ENCODE data around the gene UNC45A.
"Not testable (repeated sequence)": the region's sequence is repeated elsewhere in the genome, so short reads cannot be mapped to it uniquely, and the experiment has no call there.

The UNC45A gene

GRCh38 chr15:90915216-90915807 lies 19.8 kb upstream of the UNC45A start:
- no peak for TF ChIP-seq CTCF (conservative IDR thresholded peaks at IDR 0.05; ENCODE audit: low read length)
- DNase-seq (ENCODE audit: low read depth) = no peak
- no peak overlapping the region for H3K4me3 ChIP-seq (ENCODE audit: low read length)

- no peak for TF ChIP-seq CTCF (conservative IDR thresholded peaks at IDR 0.05; ENCODE audit: low read length)
- no peak for DNase-seq (ENCODE audit: low read depth)
- H3K4me3 ChIP-seq (ENCODE audit: low read length) = no peak overlapping the region
Measured at GRCh38 chr15:90915808-90916440, 19.2 kb upstream of the UNC45A start.

- H3K4me3 ChIP-seq (ENCODE audit: low read length) = no peak overlapping the region
- no peak for TF ChIP-seq CTCF (conservative IDR thresholded peaks at IDR 0.05; ENCODE audit: low read length)
- DNase-seq (ENCODE audit: low read depth) = no peak
Measured at GRCh38 chr15:90916461-90916860, 18.6 kb upstream of the UNC45A start.

GRCh38 chr15:90917569-90917968 lies 17.5 kb upstream of the UNC45A start:
- H3K4me3 ChIP-seq (ENCODE audit: low read length) = no peak overlapping the region
- DNase-seq (ENCODE audit: low read depth) = no peak
- no peak for TF ChIP-seq CTCF (conservative IDR thresholded peaks at IDR 0.05; ENCODE audit: low read length)

- no peak for TF ChIP-seq CTCF (conservative IDR thresholded peaks at IDR 0.05; ENCODE audit: low read length)
- H3K4me3 ChIP-seq (ENCODE audit: low read length) = no peak overlapping the region
- DNase-seq (ENCODE audit: low read depth) = no peak
Measured at GRCh38 chr15:90918034-90918788, 16.9 kb upstream of the UNC45A start.

GRCh38 chr15:90918835-90919234 lies 16.2 kb upstream of the UNC45A start:
- no peak for DNase-seq (ENCODE audit: low read depth)
- TF ChIP-seq CTCF (conservative IDR thresholded peaks at IDR 0.05; ENCODE audit: low read length) = no peak
- no peak overlapping the region for H3K4me3 ChIP-seq (ENCODE audit: low read length)

- no peak for DNase-seq (ENCODE audit: low read depth)
- TF ChIP-seq CTCF (conservative IDR thresholded peaks at IDR 0.05; ENCODE audit: low read length) = no peak
Measured at GRCh38 chr15:90921887-90922286, 13.2 kb upstream of the UNC45A start.

GRCh38 chr15:90922712-90923322 lies 12.3 kb upstream of the UNC45A start:
- H3K4me3 ChIP-seq (ENCODE audit: low read length); DNase-seq (ENCODE audit: low read depth): not testable (repeated sequence)

More at GRCh38 chr15:90921887-90922286, 13.2 kb upstream of the UNC45A start:
- H3K4me3 ChIP-seq (ENCODE audit: low read length) = no peak overlapping the region
